NCI-H2196 treated with DMSO at 0.1 percent for 48 hours (cell line): ENCODE data around the gene PCDHGA6.
"Not testable (repeated sequence)": the region's sequence is repeated elsewhere in the genome, so short reads cannot be mapped to it uniquely, and the experiment has no call there.

Source experiments
- DNase-seq: peaks from one replicate; lab custom pipeline; 2025; ENCODE audit not compliant: unreplicated experiment; lab: John Stamatoyannopoulos, UW

The PCDHGA6 gene

GRCh38 chr5:141392429-141393198 is 18.9 kb downstream of the PCDHGA6 start, which contains the start of gene PCDHGA8:
TSS of gene PCDHGA8 (plus strand) at chr5:141392633. CDS start at chr5:141392814, 181 bp downstream.
- DNase-seq: no peak

GRCh38 chr5:141393267-141393666 is 19.6 kb downstream of the PCDHGA6 start:
- no peak for DNase-seq

- not testable (repeated sequence) for DNase-seq
Measured at GRCh38 chr5:141394401-141395187, 20.9 kb downstream of the PCDHGA6 start.

- not testable (repeated sequence) for DNase-seq
Measured at GRCh38 chr5:141397756-141398551, 24.3 kb downstream of the PCDHGA6 start, which contains the start of gene PCDHGB5. TSS of gene PCDHGB5 (plus strand) at chr5:141397947. CDS start at chr5:141398128, 181 bp downstream.

GRCh38 chr5:141398608-141399007 is 24.9 kb downstream of the PCDHGA6 start:
- no peak for DNase-seq

- DNase-seq: no peak
Measured at GRCh38 chr5:141399555-141400258, 26.0 kb downstream of the PCDHGA6 start.

- DNase-seq: no peak
Measured at GRCh38 chr5:141402553-141403243, 29.0 kb downstream of the PCDHGA6 start, which contains the start of gene PCDHGA9. TSS of gene PCDHGA9 (plus strand) at chr5:141402778. CDS start at chr5:141402953, 175 bp downstream.

- DNase-seq: no peak
Measured at GRCh38 chr5:141403387-141403786, 29.7 kb downstream of the PCDHGA6 start.

GRCh38 chr5:141407790-141408505 is 34.3 kb downstream of the PCDHGA6 start, which contains the start of gene PCDHGB6:
TSS of gene PCDHGB6 (plus strand) at chr5:141408021. CDS start at chr5:141408203, 182 bp downstream.
- peak; percentile 70 for DNase-seq

- DNase-seq: no peak
Measured at GRCh38 chr5:141409598-141410306, 36.1 kb downstream of the PCDHGA6 start.

GRCh38 chr5:141411575-141411974 is 37.9 kb downstream of the PCDHGA6 start:
- DNase-seq: no peak

- no peak for DNase-seq
Measured at GRCh38 chr5:141412854-141413539, 39.3 kb downstream of the PCDHGA6 start, which contains the start of gene PCDHGA10. TSS of gene PCDHGA10 (plus strand) at chr5:141412987. CDS start at chr5:141413176, 189 bp downstream.

GRCh38 chr5:141413540-141414069 is 39.9 kb downstream of the PCDHGA6 start:
- DNase-seq: no peak

- not testable (repeated sequence) for DNase-seq
Measured at GRCh38 chr5:141414548-141415274, 41.0 kb downstream of the PCDHGA6 start.

- DNase-seq: not testable (repeated sequence)
Measured at GRCh38 chr5:141415275-141415618, 41.6 kb downstream of the PCDHGA6 start.

GRCh38 chr5:141417494-141418172 is 43.9 kb downstream of the PCDHGA6 start, which contains the start of gene PCDHGB7:
TSS of gene PCDHGB7 (plus strand) at chr5:141417677. CDS start at chr5:141417860, 183 bp downstream.
- not testable (repeated sequence) for DNase-seq
